GM12878 (cell line): ENCODE results near the gene CHMP2B. TPM values are rescaled to one million over a fixed set of nuclear protein-coding genes. Genes with fewer than 3 reads are reported as not detected.

ENCODE experiments used
- ATAC-seq: fragments of 200-7000 bp; cut with Tn5 transposase; 3 replicates; pipeline ENCODE4 v1.9.1; 2020; ENCODE audit warnings: mild to moderate bottlenecking, moderate library complexity
- BruUV-seq: library from RNA; stranded (reverse); fragments of 400-500 nt; replicated peaks from 2 replicates; lab custom pipeline; 2021; lab: Mats Ljungman, UMichigan
- CTCF ChIA-PET: fragments of 300-600 bp; sonication (Branson Sonifier 250); formaldehyde crosslinking; extraction: SDS; loops from one replicate; lab custom pipeline; 2021; ENCODE audit warnings: inconsistent platforms; lab: Yijun Ruan, JAX
- POLR2A ChIA-PET: fragments of 350-600 bp; formaldehyde crosslinking; extraction: SDS; loops from one replicate; lab custom pipeline; 2021; ENCODE audit warnings: inconsistent platforms; lab: Charles Lee
- RAD21 ChIA-PET: fragments of 300-600 bp; sonication (Branson Sonifier 250); formaldehyde crosslinking; loops from one replicate; lab custom pipeline; 2023; ENCODE audit warnings: antibody characterized with exemption; ENCODE audit not compliant: unreplicated experiment; lab: Charles Lee
- SMC1A ChIA-PET: fragments of 300-600 bp; sonication (Branson Sonifier 250); formaldehyde crosslinking; loops from one replicate; lab custom pipeline; 2023; ENCODE audit not compliant: unreplicated experiment, uncharacterized antibody; lab: Charles Lee
- DNase-seq: peaks from one replicate; pipeline ENCODE4 v3.0.0-alpha.2; 2011; ENCODE audit warnings: low read depth, low spot score
- FAIRE-seq: peaks from 3 replicates; lab custom pipeline; 2011; peaks lifted over from hg19 to GRCh38; lab: Jason Lieb, UNC
- H2AFZ ChIP-seq: 2 replicates; pipeline ENCODE4 v1.6.0; 2011; ENCODE audit warnings: low read depth, low read length, control low read depth; ENCODE audit not compliant: control insufficient read depth
- H3K27ac ChIP-seq: 2 replicates; pipeline ENCODE4 v1.5.1; 2011; ENCODE audit warnings: control low read depth; ENCODE audit not compliant: control insufficient read depth, insufficient read depth
- H3K27me3 ChIP-seq, 2 experiments: replicated peaks in 1 of 2; 2 replicates each; pipeline versions ENCODE4 v1.6.0 to v1.6.1; 2011; ENCODE audit warnings: low read length in 1 of 2; ENCODE audit not compliant: control insufficient read depth in 2 of 2, insufficient read depth in 2 of 2
- H3K36me3 ChIP-seq, 2 experiments: 2 replicates each; pipeline ENCODE4 v1.5.1; 2011; ENCODE audit warnings: low read length in 1 of 2; ENCODE audit not compliant: control insufficient read depth in 2 of 2, insufficient read depth in 2 of 2
- H3K4me1 ChIP-seq: 2 replicates; pipeline ENCODE4 v1.6.1; 2011; ENCODE audit warnings: mild to moderate bottlenecking, low read length, moderate library complexity, mixed read lengths; ENCODE audit not compliant: control insufficient read depth, insufficient read depth
- H3K4me2 ChIP-seq: 2 replicates; pipeline ENCODE4 v1.6.0; 2011; ENCODE audit warnings: control low read depth; ENCODE audit not compliant: control insufficient read depth, insufficient read depth
- H3K4me3 ChIP-seq: fragments of 200-600 bp; sonication (generic); 2 replicates; pipeline ENCODE4 v1.5.1; 2016
- H3K79me2 ChIP-seq: 2 replicates; pipeline ENCODE4 v1.6.0; 2011; ENCODE audit warnings: low read length; ENCODE audit not compliant: control insufficient read depth, insufficient read depth
- H3K9ac ChIP-seq: 2 replicates; pipeline ENCODE4 v1.8.0; 2011; ENCODE audit warnings: low read length, control low read depth, mixed read lengths; ENCODE audit not compliant: control insufficient read depth, insufficient read depth
- H3K9me3 ChIP-seq: replicated peaks from 3 replicates; pipeline ENCODE4 v1.5.1; 2011; ENCODE audit warnings: mild to moderate bottlenecking, low read length; ENCODE audit not compliant: control insufficient read depth, insufficient read depth
- H4K20me1 ChIP-seq: 2 replicates; pipeline ENCODE4 v1.6.0; 2011; ENCODE audit not compliant: control insufficient read depth, insufficient read depth
- ASH2L ChIP-seq: fragments of 300-600, 200-600 bp; sonication (generic); IDR thresholded peaks from 2 replicates; pipeline ENCODE4 v1.6.1; 2017; ENCODE audit warnings: low read depth, mild to moderate bottlenecking, borderline replicate concordance
- CBX5 ChIP-seq: sonication (generic); IDR thresholded peaks from 2 replicates; pipeline ENCODE4 v1.6.1; 2016; ENCODE audit warnings: low read depth, moderate library complexity, mild to moderate bottlenecking, inconsistent platforms
- FOXM1 ChIP-seq: IDR thresholded peaks from 2 replicates; pipeline ENCODE4 v1.6.1; 2012; ENCODE audit warnings: low read depth, mild to moderate bottlenecking, inconsistent platforms, low read length, moderate library complexity
- JUNB ChIP-seq: IDR thresholded peaks from 2 replicates; pipeline ENCODE4 v1.6.1; 2016; ENCODE audit warnings: antibody characterized with exemption, mild to moderate bottlenecking
- MEF2B ChIP-seq: fragments of 450-650 bp; IDR thresholded peaks from 2 replicates; pipeline ENCODE4 v1.6.1; 2018; ENCODE audit warnings: mild to moderate bottlenecking, moderate library complexity; ENCODE audit not compliant: partially characterized antibody, poor library complexity, severe bottlenecking
- MTA2 ChIP-seq: fragments of 450-650 bp; IDR thresholded peaks from 2 replicates; pipeline ENCODE4 v1.6.1; 2016; ENCODE audit warnings: low read depth, mild to moderate bottlenecking, moderate library complexity
- MTA3 ChIP-seq: IDR thresholded peaks from 2 replicates; pipeline ENCODE4 v1.6.1; 2012; ENCODE audit warnings: low read length, inconsistent platforms, borderline replicate concordance
- RAD21 ChIP-seq: IDR thresholded peaks from 2 replicates; pipeline ENCODE4 v1.6.1; 2011; ENCODE audit warnings: mild to moderate bottlenecking, low read depth, low read length, moderate library complexity; ENCODE audit not compliant: insufficient read depth
- RUNX3 ChIP-seq: IDR thresholded peaks from 2 replicates; pipeline ENCODE4 v1.6.1; 2012; ENCODE audit warnings: low read length, inconsistent platforms
- SMARCA5 ChIP-seq: fragments of 450-650 bp; IDR thresholded peaks from 2 replicates; pipeline ENCODE4 v1.6.1; 2017; ENCODE audit warnings: mild to moderate bottlenecking
- SMC3 ChIP-seq: IDR thresholded peaks from 2 replicates; pipeline ENCODE4 v1.6.1; 2011; ENCODE audit warnings: low read length, improper control_type of control experiment, borderline replicate concordance
- STAT3 ChIP-seq: IDR thresholded peaks from 2 replicates; pipeline ENCODE4 v1.6.1; 2011; ENCODE audit warnings: low read depth, low read length, improper control_type of control experiment
- ZBED1 ChIP-seq: IDR thresholded peaks from 2 replicates; pipeline ENCODE4 v1.6.1; 2016; ENCODE audit warnings: borderline replicate concordance
- ZZZ3 ChIP-seq: IDR thresholded peaks from 2 replicates; pipeline ENCODE4 v1.6.1; 2011; ENCODE audit warnings: low read depth; ENCODE audit not compliant: control insufficient read depth, insufficient read length
- WGBS: methylation state at CpG from one replicate; pipeline ENCODE4 v1.1.6; 2016; ENCODE audit warnings: low lambda C conversion rate; ENCODE audit not compliant: insufficient replicate concordance, insufficient coverage; ENCODE audit errors: missing lambda C conversion rate; 5-methylcytosine and 5-hydroxymethylcytosine counted together
- in situ Hi-C: fragments of 300-500 bp; cut with MboI; formaldehyde crosslinking; loops from 9 replicates; pipeline ENCODE4 v1.14.3; 2018; ENCODE audit warnings: mixed read lengths
- intact Hi-C: fragments of 100-400 bp; cut with micrococcal nuclease; formaldehyde crosslinking; loops from one replicate; pipeline ENCODE4 v1.14.2; 2022; ENCODE audit not compliant: unreplicated experiment
- polyA plus RNA-seq, 11 experiments: library from polyadenylated mRNA; depleted of rRNA in 4 of 11; unstranded in 6 of 11; stranded (reverse) in 5 of 11; fragments of >200 nt; fragmentation: Nextera tagmentation in 4 of 11; fragmentation: Illumina TruSeq in 1 of 11; extraction: Ambion mirVana in 4 of 11; extraction: Trizol in 1 of 11; gene quantifications; 1 replicate in 1 of 11; 2 replicates in 10 of 11; pipeline versions ENCODE4 v1.2.1 to v1.2.3, GENCODE V29; 2011 to 2016; ENCODE audit warnings: inconsistent platforms in 2 of 11, missing spikeins in 2 of 11, low read depth in 1 of 11
- total RNA-seq, 4 experiments: library from RNA; depleted of rRNA in 3 of 4; stranded (reverse); fragments of >200 nt in 3 of 4; fragmentation: Illumina TruSeq in 1 of 4; extraction: Trizol in 1 of 4; gene quantifications; 2 replicates each; pipeline versions ENCODE4 v1.2.1 to v1.2.3, GENCODE V29; 2013 to 2021
- TF ChIP-seq, protein P1 (sequence below), 3 experiments: IDR thresholded peaks in 2 of 3; conservative IDR thresholded peaks in 1 of 3; 2 replicates each; pipeline ENCODE4 v1.5.1; 2011; ENCODE audit warnings: low read depth in 3 of 3, low read length in 3 of 3, mild to moderate bottlenecking in 3 of 3, control low read depth in 2 of 3, moderate library complexity in 2 of 3, inconsistent platforms in 1 of 3, mixed read lengths in 1 of 3; ENCODE audit not compliant: control insufficient read depth in 2 of 3, insufficient read depth in 1 of 3; ENCODE audit errors: extremely low read depth in 1 of 3
- TF ChIP-seq, protein P2 (sequence below): fragments of 450-650 bp; IDR thresholded peaks from 2 replicates; pipeline ENCODE4 v1.6.1; 2016; ENCODE audit warnings: mild to moderate bottlenecking

The CHMP2B gene
- total and polyA plus RNA-seq, 10 of the 15 experiments (the other 5 are each of a cell fraction or from before 2014, with no cell fraction given), result 14.9 to 54.8 (median 24.6) TPM

DNA sequence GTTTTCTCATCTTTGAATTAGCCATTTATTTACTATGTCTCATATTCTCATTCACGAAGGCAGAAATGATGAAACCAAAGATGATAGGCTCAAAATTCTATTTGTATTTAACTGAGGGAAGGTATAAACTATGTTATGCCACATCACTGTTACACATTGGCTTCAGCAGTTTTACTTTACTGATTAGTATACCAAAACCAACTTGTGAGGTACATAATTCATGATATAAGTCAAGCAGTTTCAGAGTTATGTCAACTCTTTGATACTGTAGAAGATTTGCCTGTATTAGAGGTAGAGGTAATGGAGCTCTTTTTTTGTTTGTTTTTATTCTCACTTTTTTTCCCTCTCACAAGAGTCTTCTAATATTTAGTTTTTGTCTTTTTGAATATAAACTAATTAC, 22.9 kb downstream of the CHMP2B start (continued):
- TF ChIP-seq ZZZ3 (no peak), CBX5 (no peak), MTA2 (no peak), MTA3 (no peak)

GRCh38 chr3:87260270-87260669, 33.2 kb downstream of the CHMP2B start:
- FAIRE-seq, result peak; percentile 73
- CTCF ChIA-PET, result interaction anchor here (0.8 to 3.9 kb wide), 23 partner anchors 10 to 918 kb away, joined by 3 to 21 read pairs (median 4); partner anchors contain the start of gene CHMP2B
- POLR2A ChIA-PET, result no interaction called here
- H4K20me1 ChIP-seq, result no peaks in the 10 kb centered on the region
- no peaks in the 10 kb centered on the region for H3K36me3 ChIP-seq
- no peak overlapping the region for H3K4me2 ChIP-seq
- no peak for DNase-seq
- in situ Hi-C loops (no loop called here), intact Hi-C loops (loop anchor here (10.0 kb wide), 1 partner anchor 745 kb away; no protein-coding TSS in a partner anchor)
- ATAC-seq, result peak; percentile 74
- no peaks in the 10 kb centered on the region for H3K79me2 ChIP-seq
- no peak overlapping the region for H3K27ac ChIP-seq
- H2AFZ ChIP-seq, result no peak overlapping the region
- no peaks in the 10 kb centered on the region for H3K9me3 ChIP-seq
- H3K4me1 ChIP-seq, result no peaks in the 10 kb centered on the region
- RAD21 ChIA-PET, result interaction anchor here (1.4 to 1.8 kb wide), 2 partner anchors 33 to 745 kb away, joined by 4 to 12 read pairs; no protein-coding TSS in a partner anchor
- H3K9ac ChIP-seq, result no peak overlapping the region
- H3K27me3 ChIP-seq, result no peaks in the 10 kb centered on the region
- TF ChIP-seq ZBED1 (no peak), ASH2L (no peak), STAT3 (no peak), MEF2B (no peak), JUNB (no peak), FOXM1 (no peak), SMARCA5 (no peak), RAD21 (peak; percentile 50), SMC3 (peak; percentile 41; the same call in 1 of the 2 replicates), RUNX3 (no peak)
- TF ChIP-seq, protein P1, sequence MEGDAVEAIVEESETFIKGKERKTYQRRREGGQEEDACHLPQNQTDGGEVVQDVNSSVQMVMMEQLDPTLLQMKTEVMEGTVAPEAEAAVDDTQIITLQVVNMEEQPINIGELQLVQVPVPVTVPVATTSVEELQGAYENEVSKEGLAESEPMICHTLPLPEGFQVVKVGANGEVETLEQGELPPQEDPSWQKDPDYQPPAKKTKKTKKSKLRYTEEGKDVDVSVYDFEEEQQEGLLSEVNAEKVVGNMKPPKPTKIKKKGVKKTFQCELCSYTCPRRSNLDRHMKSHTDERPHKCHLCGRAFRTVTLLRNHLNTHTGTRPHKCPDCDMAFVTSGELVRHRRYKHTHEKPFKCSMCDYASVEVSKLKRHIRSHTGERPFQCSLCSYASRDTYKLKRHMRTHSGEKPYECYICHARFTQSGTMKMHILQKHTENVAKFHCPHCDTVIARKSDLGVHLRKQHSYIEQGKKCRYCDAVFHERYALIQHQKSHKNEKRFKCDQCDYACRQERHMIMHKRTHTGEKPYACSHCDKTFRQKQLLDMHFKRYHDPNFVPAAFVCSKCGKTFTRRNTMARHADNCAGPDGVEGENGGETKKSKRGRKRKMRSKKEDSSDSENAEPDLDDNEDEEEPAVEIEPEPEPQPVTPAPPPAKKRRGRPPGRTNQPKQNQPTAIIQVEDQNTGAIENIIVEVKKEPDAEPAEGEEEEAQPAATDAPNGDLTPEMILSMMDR (IDR thresholded peaks at IDR 0.05 in 2 of 3, conservative IDR thresholded peaks at IDR 0.05 in 1 of 3; ENCODE audit: control insufficient read depth in 2 of 3, extremely low read depth in 1 of 3, insufficient read depth in 1 of 3, low read depth in 3 of 3, low read length in 3 of 3), result peak; percentile 58 to 66 (median 63)
- TF ChIP-seq, protein P2, sequence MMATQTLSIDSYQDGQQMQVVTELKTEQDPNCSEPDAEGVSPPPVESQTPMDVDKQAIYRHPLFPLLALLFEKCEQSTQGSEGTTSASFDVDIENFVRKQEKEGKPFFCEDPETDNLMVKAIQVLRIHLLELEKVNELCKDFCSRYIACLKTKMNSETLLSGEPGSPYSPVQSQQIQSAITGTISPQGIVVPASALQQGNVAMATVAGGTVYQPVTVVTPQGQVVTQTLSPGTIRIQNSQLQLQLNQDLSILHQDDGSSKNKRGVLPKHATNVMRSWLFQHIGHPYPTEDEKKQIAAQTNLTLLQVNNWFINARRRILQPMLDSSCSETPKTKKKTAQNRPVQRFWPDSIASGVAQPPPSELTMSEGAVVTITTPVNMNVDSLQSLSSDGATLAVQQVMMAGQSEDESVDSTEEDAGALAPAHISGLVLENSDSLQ, result no peak
- SMC1A ChIA-PET, result interaction anchor here (1.0 to 2.4 kb wide), 10 partner anchors 8 to 918 kb away, joined by 3 to 6 read pairs (median 3); no protein-coding TSS in a partner anchor
- 36% methylated on average over 4 of the region's 4 CpGs for WGBS
- BruUV-seq, result no TSS peak
- H3K4me3 ChIP-seq, result no peak overlapping the region
